ENCODE measurements around the gene UBE2R2.

UBE2R2 gene

DNA sequence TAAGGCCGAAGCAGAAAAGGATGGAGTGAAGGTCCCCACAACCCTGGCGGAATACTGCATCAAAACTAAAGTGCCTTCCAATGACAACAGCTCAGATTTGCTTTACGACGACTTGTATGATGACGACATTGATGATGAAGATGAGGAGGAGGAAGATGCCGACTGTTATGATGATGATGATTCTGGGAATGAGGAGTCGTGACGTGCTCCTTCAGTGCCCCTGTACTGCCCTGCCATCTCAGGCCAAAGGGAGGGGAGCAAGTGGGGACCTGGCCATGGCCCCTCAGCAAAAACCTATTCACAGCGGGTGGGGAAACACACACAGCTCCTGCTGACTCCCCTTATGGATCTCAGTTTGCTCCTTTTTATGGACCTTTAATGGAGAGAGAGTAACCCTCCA lies 100.1 kb downstream of the UBE2R2 start:
- TF ChIP-seq TAF1 (IDR thresholded peaks at IDR 0.05; ENCODE audit: borderline replicate concordance, insufficient read depth, low read length), result no peak
- no peak for TF ChIP-seq SIN3A (IDR thresholded peaks at IDR 0.05; ENCODE audit: borderline replicate concordance, insufficient read depth, low read length)
- TF ChIP-seq, protein P1, sequence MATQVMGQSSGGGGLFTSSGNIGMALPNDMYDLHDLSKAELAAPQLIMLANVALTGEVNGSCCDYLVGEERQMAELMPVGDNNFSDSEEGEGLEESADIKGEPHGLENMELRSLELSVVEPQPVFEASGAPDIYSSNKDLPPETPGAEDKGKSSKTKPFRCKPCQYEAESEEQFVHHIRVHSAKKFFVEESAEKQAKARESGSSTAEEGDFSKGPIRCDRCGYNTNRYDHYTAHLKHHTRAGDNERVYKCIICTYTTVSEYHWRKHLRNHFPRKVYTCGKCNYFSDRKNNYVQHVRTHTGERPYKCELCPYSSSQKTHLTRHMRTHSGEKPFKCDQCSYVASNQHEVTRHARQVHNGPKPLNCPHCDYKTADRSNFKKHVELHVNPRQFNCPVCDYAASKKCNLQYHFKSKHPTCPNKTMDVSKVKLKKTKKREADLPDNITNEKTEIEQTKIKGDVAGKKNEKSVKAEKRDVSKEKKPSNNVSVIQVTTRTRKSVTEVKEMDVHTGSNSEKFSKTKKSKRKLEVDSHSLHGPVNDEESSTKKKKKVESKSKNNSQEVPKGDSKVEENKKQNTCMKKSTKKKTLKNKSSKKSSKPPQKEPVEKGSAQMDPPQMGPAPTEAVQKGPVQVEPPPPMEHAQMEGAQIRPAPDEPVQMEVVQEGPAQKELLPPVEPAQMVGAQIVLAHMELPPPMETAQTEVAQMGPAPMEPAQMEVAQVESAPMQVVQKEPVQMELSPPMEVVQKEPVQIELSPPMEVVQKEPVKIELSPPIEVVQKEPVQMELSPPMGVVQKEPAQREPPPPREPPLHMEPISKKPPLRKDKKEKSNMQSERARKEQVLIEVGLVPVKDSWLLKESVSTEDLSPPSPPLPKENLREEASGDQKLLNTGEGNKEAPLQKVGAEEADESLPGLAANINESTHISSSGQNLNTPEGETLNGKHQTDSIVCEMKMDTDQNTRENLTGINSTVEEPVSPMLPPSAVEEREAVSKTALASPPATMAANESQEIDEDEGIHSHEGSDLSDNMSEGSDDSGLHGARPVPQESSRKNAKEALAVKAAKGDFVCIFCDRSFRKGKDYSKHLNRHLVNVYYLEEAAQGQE (IDR thresholded peaks at IDR 0.05; ENCODE audit: insufficient read depth in 1 of 2, low read depth in 2 of 2, low read length in 2 of 2), result no peak

- no peak for TF ChIP-seq TAF1 (IDR thresholded peaks at IDR 0.05; ENCODE audit: borderline replicate concordance, insufficient read depth, low read length)
- no peak for TF ChIP-seq SIN3A (IDR thresholded peaks at IDR 0.05; ENCODE audit: borderline replicate concordance, insufficient read depth, low read length)
- TF ChIP-seq, protein P1 (IDR thresholded peaks at IDR 0.05; ENCODE audit: insufficient read depth in 1 of 2, low read depth in 2 of 2, low read length in 2 of 2), result no peak
- TF ChIP-seq FOXP2 (optimal IDR thresholded peaks at IDR 0.05; ENCODE audit: borderline replicate concordance, extremely low read depth, extremely low read length, insufficient read depth), result no peak
- TF ChIP-seq POLR2AphosphoS5 (IDR thresholded peaks at IDR 0.05; ENCODE audit: low read depth, low read length), result no peak
These were observed 102.4 kb downstream of the UBE2R2 start for GRCh38 chr9:33919276-33919897.

DNA sequence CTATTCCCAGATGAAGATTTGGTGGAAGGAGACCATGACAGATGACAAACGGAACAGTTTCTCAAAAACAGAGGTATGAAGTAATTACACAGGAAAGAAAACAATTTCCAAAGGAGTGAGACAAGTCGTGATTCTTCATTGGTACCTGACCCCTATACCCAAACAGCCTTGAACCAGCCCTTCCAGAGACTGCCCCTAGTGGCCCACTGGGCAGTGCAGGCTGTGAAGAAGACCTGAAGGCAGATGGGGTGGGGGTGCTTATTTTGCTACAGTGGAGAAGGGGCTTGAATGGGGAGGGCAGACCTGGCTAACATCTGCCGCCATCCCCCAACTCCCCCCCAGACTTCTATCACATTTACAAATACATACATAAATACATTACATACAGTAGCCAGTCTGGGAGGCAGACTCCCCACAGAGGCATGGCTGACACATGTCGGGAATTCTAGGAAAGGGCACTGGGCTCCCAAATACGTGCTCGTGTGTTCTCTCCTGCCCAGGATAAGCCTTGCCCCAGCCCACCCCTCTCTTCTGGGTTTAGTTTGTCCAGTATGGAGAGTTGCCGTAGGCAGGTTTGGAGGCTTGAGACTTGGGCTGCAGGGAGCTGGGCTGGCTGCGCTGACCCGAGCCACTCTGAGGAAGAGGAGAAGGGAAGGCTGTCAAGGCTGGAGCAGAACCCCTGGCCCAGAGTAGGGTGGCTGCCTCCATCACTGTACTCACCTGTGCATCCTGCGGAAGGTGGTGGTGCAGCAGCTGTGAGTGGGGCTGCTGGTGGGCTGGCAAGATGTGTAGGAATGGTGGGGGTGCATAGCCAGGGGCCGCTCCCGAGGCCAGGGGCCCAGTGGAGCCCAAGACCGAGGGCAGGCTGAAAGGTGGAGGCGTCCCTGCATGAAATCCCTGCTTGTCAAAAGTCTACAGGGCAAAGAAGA lies 105.3 kb downstream of the UBE2R2 start:
- TF ChIP-seq TAF1 (IDR thresholded peaks at IDR 0.05; ENCODE audit: borderline replicate concordance, insufficient read depth, low read length), result no peak
- peak; percentile 41; the same call in 1 of the 2 replicates for TF ChIP-seq POLR2AphosphoS5 (IDR thresholded peaks at IDR 0.05; ENCODE audit: low read depth, low read length)

- TF ChIP-seq POLR2AphosphoS5 (IDR thresholded peaks at IDR 0.05; ENCODE audit: low read depth, low read length) (no peak; the same call in 1 of the 2 replicates), TAF1 (IDR thresholded peaks at IDR 0.05; ENCODE audit: borderline replicate concordance, insufficient read depth, low read length) (no peak), SIN3A (IDR thresholded peaks at IDR 0.05; ENCODE audit: borderline replicate concordance, insufficient read depth, low read length) (no peak), FOXP2 (optimal IDR thresholded peaks at IDR 0.05; ENCODE audit: borderline replicate concordance, extremely low read depth, extremely low read length, insufficient read depth) (no peak)
- TF ChIP-seq, protein P1 (IDR thresholded peaks at IDR 0.05; ENCODE audit: insufficient read depth in 1 of 2, low read depth in 2 of 2, low read length in 2 of 2), result no peak
These were observed 106.1 kb downstream of the UBE2R2 start for GRCh38 chr9:33923079-33923478.

DNA sequence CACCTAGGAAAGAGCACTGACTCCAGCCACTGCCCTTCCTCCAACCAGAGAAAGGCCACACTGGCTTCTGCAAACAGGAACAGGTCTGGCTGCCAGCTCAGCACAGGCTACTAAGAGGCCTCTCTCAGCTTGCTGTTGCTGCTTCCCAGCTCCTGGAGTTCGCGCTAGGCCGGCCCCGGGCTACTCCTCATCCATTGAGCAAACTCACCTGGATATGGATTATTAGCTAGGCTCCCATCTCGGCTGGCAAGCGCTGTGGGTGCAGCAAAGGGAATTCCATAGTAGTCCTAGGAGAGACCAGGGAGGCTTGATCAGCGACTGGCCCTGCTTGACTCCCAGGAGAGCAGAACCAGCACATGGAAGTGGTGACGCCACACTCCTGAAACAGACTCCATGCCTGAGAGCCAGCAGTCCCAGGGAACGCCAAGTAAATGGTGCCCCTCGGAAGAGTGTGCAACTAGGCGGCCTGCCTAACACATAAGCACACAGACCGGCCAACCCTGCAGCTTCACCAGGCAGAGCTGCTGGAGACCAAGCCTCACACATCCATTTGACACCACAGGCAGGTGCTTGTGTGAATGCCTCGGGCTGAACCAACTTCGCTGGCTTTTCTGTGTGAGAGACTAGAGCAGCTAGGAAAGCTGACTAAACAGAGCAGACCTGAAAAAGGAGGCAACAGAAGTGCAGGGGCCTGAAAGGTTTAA lies 107.2 kb downstream of the UBE2R2 start:
- TF ChIP-seq POLR2AphosphoS5 (IDR thresholded peaks at IDR 0.05; ENCODE audit: low read depth, low read length), result no peak
- no peak for TF ChIP-seq FOXP2 (optimal IDR thresholded peaks at IDR 0.05; ENCODE audit: borderline replicate concordance, extremely low read depth, extremely low read length, insufficient read depth)
- no peak for TF ChIP-seq TAF1 (IDR thresholded peaks at IDR 0.05; ENCODE audit: borderline replicate concordance, insufficient read depth, low read length)
- no peak for TF ChIP-seq SIN3A (IDR thresholded peaks at IDR 0.05; ENCODE audit: borderline replicate concordance, insufficient read depth, low read length)
- TF ChIP-seq, protein P1 (IDR thresholded peaks at IDR 0.05; ENCODE audit: insufficient read depth in 1 of 2, low read depth in 2 of 2, low read length in 2 of 2), result no peak
